AML-193 (cell line): ENCODE data around the gene IRX4.
"Not testable (repeated sequence)": the region's sequence is repeated elsewhere in the genome, so short reads cannot be mapped to it uniquely, and the experiment has no call there.

Source experiments
- DNase-seq, 2 experiments: peaks; one replicate each; lab custom pipeline; 2025; lab: John Stamatoyannopoulos, UW

IRX4 gene

GRCh38 chr5:1856596-1857255 is 26.0 kb downstream of the IRX4 start:
- no peak for DNase-seq

GRCh38 chr5:1855596-1855995 is 27.1 kb downstream of the IRX4 start:
- DNase-seq, result no peak

- DNase-seq, result no peak
These were observed 27.6 kb downstream of the IRX4 start for GRCh38 chr5:1855075-1855474.

DNA sequence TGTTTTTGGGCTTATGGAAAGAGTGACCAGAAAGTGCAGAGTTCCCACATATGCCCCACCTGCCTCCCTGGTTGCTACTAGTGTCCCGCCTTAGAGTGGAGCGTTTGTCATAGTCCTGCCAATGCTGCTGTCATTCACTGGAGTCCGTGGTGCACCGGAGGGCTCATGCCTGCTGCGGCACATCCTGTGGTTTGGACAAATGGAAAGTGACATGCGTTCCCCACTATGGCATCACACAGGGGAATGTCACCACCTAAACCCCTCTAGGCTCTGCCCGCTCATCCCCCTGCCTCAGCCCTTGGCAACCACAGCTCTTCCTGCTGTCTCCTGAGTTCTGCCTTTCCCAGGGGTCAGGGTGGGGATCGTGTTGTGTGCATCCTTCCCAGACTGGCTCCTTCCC is 29.2 kb downstream of the IRX4 start:
- DNase-seq, result no peak

DNA sequence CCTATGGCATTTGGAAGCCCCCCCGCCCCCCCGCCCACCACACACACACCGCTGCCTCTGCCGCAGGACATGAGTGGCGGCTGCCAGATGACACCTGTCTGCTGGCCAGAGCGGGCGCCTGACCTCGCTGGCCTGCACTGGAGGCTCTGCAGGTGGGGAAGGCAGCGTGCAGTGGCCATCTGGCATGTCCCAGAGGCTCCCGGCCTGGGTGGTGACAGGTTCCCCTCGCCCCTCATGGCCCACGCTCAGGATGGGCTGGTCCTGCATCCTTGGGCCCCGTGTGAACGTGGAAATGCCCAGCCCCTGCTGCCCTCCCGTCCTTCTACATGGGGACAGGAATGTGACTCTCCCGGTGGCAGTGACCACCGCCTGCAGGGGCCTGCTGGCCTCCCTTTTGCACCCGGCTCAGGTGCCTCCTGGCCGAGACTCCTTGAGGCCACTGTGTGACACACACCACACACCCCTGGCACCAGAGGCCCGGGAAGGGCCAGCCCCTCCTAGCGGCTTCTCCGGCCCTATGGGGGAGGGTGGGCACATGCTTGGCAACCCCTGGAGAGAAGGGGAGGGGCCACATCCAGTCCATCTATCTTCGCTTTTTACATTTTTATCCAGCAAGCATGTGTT is 30.3 kb downstream of the IRX4 start:
- DNase-seq, result no peak

GRCh38 chr5:1851290-1851934 is 31.3 kb downstream of the IRX4 start:
- no peak for DNase-seq

- no peak for DNase-seq
These were observed 32.2 kb downstream of the IRX4 start for GRCh38 chr5:1850324-1851154.

GRCh38 chr5:1847611-1848010 is 35.1 kb downstream of the IRX4 start:
- no peak for DNase-seq

- DNase-seq, result no peak
These were observed 35.7 kb downstream of the IRX4 start for GRCh38 chr5:1847056-1847455.

DNA sequence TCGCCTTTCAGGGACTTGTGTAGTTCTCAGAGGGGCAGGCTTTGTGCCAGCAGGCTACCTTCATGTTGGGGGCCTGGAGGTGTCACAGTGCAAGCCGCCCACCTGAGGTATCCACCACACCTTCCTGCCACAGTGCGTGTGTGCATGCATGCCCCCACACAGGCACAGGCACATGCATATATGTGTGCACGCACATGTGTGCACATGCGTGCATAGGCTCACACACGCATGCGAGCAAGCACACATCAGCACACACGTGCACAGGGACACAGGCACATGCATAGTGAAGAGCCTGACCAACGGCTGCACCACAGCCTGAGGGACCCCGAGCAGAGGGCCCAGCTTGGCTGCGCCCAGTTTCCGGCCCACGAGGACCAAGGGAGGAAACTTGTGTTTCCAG is 36.1 kb downstream of the IRX4 start:
- DNase-seq, result no peak

- DNase-seq, result no peak
These were observed 37.0 kb downstream of the IRX4 start for GRCh38 chr5:1845696-1846095.

GRCh38 chr5:1844708-1845436 is 37.9 kb downstream of the IRX4 start:
- no peak for DNase-seq

- DNase-seq, result not testable (repeated sequence)
These were observed 39.0 kb downstream of the IRX4 start for GRCh38 chr5:1843761-1844160.

- DNase-seq, result no peak
These were observed 40.5 kb downstream of the IRX4 start for GRCh38 chr5:1842004-1842819.

GRCh38 chr5:1840741-1841521 is 41.8 kb downstream of the IRX4 start:
- no peak for DNase-seq

- no peak for DNase-seq
These were observed 42.6 kb downstream of the IRX4 start for GRCh38 chr5:1840071-1840547.

DNA sequence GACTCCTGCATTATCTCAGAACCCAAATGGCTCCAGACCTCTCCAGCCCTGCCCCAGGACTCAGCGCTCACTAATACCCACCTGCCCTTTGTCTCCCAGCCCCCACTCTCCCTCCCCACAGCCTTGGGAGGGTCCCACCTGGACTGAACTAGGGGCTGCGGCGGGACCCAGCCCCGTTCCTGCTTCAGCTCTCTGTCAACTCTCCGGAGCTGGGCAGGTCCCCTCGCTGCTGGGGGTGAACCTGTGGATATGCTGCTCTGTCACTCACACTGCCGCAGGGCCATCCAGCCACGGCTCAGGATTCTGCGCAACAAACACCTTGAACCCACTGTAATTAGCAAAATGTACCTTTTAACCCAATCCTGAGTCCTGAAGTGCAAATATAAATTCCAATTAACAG is 44.7 kb downstream of the IRX4 start:
- DNase-seq, result no peak

DNA sequence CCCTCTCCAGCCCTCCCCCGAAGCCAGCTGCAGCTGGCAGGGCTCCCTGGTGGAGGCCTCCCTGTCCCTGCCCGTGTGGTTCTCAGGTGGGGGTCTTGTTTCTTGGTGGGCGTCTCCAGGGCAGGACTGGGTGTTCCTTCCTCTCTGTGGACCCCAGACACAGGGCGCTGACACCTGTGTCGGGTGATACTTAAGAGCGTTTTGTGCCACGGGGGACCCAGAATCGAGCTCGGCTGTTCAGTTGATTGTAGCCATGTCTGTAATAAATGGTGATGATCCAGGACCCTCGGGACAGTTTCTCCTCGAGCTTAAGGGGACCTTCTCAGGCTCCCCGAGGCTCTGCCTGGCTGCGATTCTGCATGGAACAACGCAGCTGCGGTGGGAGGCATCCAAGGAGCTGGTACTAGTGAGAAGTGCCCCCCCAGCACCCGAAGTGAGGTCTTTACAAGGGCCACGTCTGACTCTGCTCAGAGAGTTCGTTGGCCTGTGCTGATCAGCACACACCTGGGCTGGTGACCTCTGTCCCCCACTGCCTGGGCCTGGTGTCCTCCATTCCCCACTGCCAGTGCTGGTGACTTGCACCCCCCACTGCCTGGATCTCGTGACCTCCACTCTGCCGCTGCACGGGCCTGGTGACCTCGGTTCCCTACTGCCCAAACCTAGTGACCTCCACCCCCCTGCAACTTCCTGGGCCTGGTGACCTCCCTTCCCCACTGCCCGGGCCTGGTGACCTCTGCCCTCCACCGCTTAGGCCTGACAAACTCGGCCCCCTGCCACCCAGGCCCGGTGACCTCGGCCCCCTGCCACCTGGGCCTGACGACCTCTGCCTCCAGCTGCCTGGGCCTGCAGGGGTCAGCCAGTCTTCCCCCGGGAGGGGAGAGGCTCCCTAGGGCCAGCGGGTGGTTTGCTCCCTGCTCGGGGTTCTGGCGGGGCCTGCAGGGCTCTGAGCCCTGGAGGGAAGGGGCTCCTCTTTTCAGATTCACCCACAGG is 45.5 kb downstream of the IRX4 start:
- no peak for DNase-seq
